Fibroblast of pulmonary artery (primary cell): Measurements from ENCODE around the gene ZNF316.
A peak's percentile ranks its signal among the peaks of the same experiment; 100 is the strongest.

Experiments
- DNase-seq: peaks from one replicate; pipeline ENCODE4 v3.0.0-alpha.2; 2010; ENCODE audit warnings: low read depth
- H3K4me3 ChIP-seq: replicated peaks from 2 replicates; pipeline ENCODE4 v1.5.1; 2011; ENCODE audit warnings: low read depth, mild to moderate bottlenecking, control low read depth, low read length, moderate library complexity
- TF ChIP-seq, protein P1 (sequence below): IDR thresholded peaks from 2 replicates; pipeline ENCODE4 v1.5.1; 2011; ENCODE audit warnings: mild to moderate bottlenecking, control low read depth, low read length, inconsistent platforms; ENCODE audit errors: missing control alignments

The ZNF316 gene

DNA sequence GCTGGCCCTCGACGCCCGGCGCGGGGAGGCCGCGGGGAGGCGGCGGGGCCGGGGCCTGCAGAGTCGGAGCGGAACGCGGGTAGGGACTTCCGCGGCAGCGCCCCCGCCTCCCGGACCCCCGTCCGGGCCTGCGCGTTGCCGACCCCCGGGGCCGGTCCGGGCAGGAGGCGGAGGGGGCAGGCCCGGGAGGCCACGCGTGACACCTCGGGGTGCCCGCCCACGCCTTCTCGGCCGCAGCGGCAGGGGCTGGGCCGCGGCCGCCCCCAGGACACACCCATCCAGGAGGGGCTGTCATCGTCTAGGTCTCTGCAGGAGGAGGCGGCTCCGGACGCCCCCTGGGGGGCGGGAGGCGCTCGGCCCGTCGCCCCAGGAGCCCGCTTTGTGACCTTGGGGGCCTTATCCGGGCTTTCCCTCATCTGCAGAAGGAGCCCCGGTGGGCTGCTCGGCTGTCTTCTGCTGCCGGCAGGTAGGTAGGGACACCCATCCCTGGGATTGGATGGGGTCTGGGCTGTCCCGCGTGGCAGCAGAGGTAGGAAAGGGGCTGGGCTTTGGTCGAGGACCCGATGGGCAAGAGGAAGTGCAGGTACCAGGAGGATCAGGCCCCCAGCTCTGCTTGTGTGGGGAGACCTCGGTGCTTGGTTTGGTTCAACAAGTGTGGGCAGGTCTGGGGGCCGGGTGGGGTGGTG is 569 bp downstream of the ZNF316 start:
- DNase-seq = peak; percentile 8
- H3K4me3 ChIP-seq = peak overlapping the region; percentile 71
- TF ChIP-seq, protein P1, sequence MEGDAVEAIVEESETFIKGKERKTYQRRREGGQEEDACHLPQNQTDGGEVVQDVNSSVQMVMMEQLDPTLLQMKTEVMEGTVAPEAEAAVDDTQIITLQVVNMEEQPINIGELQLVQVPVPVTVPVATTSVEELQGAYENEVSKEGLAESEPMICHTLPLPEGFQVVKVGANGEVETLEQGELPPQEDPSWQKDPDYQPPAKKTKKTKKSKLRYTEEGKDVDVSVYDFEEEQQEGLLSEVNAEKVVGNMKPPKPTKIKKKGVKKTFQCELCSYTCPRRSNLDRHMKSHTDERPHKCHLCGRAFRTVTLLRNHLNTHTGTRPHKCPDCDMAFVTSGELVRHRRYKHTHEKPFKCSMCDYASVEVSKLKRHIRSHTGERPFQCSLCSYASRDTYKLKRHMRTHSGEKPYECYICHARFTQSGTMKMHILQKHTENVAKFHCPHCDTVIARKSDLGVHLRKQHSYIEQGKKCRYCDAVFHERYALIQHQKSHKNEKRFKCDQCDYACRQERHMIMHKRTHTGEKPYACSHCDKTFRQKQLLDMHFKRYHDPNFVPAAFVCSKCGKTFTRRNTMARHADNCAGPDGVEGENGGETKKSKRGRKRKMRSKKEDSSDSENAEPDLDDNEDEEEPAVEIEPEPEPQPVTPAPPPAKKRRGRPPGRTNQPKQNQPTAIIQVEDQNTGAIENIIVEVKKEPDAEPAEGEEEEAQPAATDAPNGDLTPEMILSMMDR = peak; percentile 17

DNA sequence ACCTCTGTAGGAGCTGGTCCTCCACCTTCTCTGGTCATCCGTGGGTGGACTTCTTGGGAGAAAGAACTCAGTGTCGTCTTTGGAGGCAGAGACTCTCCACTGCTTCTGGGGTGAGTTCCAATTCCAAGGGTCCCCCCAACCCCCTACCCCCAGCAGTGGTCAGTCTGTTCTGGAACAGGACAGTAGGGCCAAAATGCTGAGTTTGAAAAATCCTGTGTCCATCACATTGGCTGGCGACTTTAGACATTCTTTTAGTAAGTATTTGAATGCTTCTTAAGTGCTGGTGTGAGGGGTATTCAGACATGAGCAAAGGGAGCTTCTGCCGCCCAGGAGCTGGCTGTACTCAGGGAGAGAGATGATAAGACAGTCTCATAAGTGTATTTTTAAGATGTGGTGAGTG is 1.9 kb downstream of the ZNF316 start:
- H3K4me3 ChIP-seq = peak overlapping the region; percentile 71
- TF ChIP-seq, protein P1 = no peak
- no peak for DNase-seq

DNA sequence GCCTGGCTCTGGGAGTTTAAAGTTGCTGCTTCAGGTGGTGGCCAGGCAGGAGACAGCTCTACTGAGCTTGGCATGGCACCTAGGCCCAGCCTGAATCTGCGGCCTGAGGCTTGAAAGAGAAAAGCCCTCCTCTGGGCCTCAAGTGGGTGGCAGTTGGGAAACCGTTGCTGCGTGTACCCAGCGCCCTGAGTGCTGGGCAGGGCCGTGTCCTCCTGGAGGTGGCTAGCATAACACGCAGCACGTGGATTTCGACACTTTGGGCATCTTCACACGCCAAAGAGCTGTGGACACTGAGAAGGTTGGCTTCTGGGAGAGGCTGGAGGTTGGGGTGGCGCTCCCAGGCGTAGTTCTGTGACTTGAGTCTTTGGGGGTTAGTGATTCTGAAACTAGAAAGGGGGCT is 2.5 kb downstream of the ZNF316 start:
- TF ChIP-seq, protein P1 = no peak
- DNase-seq = no peak
- H3K4me3 ChIP-seq = no peak overlapping the region

DNA sequence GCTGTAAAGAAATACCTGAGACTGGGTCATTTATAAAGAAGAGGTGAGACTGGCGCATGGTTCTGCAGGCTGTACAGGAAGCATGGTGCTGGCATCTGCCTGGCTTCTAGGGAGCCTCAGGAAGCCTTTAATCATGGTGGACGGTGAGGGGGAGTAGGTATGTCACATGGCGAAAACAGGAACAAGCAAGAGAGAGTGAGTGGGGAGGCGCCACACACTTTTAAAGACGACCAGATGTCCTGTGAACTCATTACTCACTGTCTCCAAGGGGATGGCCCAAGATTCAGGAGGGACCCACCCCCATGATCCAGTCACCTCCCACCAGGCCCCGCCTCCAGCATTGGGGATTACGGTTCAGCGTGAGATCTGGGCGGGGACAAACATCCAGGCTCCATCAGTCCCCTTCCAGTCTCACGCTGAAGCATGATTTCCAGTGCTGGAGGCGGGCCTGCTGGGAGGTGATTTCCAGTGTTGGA is 3.2 kb downstream of the ZNF316 start:
- TF ChIP-seq, protein P1 = no peak
- no peak overlapping the region for H3K4me3 ChIP-seq
- DNase-seq = peak; percentile 47

DNA sequence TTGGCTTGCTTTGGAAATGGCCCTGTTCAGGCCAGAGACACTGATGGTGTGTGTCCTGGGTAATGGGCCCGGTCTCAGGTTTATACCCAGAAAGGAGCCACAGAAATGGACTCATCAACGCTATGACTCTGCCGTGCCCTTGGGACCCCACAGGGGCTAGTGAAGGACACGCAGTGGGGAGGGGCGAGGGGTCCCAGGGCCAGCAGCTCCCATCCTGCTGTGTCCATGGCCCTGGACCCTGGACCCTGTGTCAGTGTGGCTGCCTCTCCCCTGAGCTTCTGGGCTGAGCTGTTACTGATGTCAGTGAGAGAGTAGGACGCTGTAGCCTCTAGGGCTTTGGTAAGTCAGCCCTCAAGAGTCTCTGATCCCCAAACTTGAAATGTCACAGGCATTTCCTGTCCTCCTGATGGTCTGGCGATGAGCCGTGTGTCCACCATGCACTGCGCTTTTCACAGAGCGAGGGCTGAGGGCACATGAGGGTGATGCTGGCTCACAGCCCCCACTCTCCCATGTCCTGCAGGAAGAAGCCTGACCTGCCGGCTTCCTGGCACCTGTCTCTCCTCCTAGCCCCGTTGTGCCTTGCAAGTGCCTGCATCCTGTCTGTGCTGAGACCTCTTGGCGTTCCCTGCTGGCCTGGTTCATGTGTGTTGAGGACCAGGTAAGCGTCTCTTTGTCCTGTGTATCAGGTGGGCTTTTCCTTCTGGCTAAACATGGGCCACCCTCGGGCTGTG is 4.4 kb downstream of the ZNF316 start:
- TF ChIP-seq, protein P1 = no peak
- H3K4me3 ChIP-seq = no peak overlapping the region
- no peak for DNase-seq

DNA sequence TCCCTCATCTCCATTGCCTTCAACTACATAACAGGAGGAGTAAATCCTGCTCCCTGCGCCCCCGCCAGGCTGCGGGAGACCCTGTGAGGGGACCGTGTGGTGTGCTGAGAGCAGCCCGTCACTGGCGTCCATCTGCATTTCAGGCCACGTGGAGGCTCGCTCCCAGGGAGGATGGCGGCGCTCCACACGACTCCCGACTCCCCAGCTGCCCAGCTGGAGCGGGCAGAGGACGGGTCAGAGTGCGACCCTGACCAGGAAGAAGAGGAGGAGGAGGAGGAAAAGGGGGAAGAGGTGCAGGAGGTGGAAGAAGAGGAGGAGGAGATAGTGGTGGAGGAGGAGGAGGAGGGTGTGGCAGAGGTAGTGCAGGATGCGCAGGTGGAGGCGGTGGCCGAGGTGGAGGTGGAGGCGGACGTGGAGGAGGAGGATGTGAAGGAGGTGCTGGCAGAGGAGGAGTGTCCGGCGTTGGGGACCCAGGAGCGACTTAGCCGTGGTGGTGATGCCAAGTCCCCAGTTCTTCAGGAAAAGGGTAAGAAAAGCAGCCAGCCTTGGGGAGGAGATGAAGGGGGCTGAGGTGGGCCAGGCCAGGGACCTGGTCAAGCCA is 5.2 kb downstream of the ZNF316 start:
- TF ChIP-seq, protein P1 = no peak
- DNase-seq = no peak
- no peak overlapping the region for H3K4me3 ChIP-seq
